DMS79 (cell line): ENCODE measurements around the gene MUC12.
"Not testable (repeated sequence)": the region's sequence is repeated elsewhere in the genome, so short reads cannot be mapped to it uniquely, and the experiment has no call there.

Source experiments
- DNase-seq: peaks from one replicate; lab custom pipeline; 2025; lab: John Stamatoyannopoulos, UW

Gene MUC12, protein sequence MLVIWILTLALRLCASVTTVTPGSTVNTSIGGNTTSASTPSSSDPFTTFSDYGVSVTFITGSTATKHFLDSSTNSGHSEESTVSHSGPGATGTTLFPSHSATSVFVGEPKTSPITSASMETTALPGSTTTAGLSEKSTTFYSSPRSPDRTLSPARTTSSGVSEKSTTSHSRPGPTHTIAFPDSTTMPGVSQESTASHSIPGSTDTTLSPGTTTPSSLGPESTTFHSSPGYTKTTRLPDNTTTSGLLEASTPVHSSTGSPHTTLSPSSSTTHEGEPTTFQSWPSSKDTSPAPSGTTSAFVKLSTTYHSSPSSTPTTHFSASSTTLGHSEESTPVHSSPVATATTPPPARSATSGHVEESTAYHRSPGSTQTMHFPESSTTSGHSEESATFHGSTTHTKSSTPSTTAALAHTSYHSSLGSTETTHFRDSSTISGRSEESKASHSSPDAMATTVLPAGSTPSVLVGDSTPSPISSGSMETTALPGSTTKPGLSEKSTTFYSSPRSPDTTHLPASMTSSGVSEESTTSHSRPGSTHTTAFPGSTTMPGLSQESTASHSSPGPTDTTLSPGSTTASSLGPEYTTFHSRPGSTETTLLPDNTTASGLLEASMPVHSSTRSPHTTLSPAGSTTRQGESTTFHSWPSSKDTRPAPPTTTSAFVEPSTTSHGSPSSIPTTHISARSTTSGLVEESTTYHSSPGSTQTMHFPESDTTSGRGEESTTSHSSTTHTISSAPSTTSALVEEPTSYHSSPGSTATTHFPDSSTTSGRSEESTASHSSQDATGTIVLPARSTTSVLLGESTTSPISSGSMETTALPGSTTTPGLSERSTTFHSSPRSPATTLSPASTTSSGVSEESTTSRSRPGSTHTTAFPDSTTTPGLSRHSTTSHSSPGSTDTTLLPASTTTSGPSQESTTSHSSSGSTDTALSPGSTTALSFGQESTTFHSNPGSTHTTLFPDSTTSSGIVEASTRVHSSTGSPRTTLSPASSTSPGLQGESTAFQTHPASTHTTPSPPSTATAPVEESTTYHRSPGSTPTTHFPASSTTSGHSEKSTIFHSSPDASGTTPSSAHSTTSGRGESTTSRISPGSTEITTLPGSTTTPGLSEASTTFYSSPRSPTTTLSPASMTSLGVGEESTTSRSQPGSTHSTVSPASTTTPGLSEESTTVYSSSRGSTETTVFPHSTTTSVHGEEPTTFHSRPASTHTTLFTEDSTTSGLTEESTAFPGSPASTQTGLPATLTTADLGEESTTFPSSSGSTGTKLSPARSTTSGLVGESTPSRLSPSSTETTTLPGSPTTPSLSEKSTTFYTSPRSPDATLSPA (N-terminal part only)

DNA sequence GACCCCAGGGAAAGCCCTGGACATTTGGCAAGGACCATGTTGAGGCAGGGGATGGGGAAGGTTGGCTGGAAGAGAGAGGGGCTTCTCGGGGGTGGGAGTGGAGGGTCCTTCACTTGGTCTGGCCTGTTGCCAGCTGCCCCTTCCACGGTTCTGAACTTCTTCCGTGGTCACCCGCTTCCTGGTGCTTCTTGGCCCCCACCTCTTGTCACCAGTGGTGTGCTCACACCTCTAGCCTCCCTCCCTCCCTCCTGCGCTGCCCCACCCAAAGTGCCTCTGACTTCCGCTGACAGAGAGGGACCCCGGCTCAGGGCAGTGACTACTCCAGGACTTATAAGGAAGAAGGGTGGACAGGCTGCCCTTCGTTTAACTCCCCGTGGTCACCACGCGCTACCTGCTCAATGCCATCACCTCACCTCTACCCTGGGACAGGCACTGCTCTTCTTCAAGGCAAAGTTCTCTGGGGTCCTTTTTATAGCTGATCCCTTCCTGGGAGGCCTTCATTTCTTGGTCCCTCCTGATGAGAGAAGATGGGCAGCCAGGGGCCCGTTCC, at the start of gene MUC12:
Gene MUC12, plus strand, starts transcription at position 500 of the 550 bp plus-strand sequence. CDS start 58 bp downstream, outside the sequence.
- DNase-seq = no peak

DNA sequence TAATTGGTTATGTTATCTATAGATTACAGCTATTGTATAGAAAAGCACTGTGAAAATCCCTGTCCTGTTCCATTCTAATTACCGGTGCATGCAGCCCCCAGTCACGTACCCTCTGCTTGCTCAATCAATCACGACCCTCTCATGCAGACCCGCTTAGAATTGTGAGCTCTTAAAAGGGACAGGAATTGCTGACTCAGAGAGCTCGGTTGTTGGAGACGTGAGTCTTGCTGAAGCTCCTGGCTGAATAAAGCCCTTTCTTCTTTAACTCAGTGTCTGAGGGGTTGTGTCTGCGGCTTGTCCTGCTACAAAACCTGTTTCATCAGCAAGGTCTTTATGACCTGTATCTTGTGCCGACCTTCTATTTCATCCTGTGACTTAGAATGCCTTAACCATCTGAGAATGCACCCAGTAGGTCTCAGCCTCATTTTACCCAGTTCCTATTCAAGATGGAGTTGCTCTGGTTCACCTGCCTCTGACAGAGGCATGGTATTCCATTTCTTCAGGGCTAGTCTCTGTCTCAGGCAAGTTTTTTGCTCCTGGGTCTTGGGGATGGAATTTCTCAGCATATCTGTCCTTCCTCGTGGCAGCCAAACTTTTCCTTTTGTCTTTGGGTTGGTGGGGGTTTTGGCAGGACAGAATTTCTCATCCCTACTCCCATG, 49.5 kb upstream of the MUC12 start:
- DNase-seq = not testable (repeated sequence)

DNA sequence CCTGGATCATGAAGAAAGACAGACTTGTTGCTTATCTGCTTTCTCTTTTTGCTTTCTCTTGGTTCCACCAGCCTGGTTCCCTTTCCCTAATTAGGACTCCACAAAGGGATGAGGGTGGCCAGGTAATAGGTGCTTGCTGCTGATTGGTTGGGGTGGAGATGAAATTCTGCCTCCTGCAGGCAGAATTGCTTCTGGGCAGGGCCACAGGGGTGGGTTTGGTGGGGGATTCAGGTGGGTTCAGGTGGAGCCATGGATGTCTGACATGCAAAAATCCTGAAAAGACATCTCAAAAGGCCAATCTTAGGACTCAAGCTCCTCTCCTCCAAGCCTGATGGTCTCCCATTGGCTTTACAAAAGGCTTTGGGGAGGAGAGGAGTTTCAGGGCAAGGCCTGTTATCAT, 48.3 kb upstream of the MUC12 start:
- no peak for DNase-seq

DNA sequence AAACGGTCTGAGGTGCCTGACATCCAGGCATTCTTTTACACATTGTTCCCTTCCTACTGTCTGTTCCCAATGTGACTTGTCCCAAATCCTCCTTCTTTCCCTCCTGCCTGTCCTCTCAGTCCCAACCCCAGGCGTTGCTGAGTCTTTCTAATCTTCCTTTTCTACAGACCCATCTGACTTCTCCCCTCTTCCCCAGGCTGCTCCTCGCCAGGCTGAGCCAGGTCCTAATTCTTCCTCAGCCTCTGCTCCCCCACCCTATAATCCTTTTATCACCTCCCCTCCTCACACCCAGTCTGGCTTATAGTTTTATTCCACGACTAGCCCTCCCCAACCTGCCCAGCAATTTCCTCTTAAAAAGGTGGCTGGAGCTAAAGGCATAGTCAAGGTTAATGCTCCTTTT, 45.7 kb upstream of the MUC12 start:
- DNase-seq = not testable (repeated sequence)

DNA sequence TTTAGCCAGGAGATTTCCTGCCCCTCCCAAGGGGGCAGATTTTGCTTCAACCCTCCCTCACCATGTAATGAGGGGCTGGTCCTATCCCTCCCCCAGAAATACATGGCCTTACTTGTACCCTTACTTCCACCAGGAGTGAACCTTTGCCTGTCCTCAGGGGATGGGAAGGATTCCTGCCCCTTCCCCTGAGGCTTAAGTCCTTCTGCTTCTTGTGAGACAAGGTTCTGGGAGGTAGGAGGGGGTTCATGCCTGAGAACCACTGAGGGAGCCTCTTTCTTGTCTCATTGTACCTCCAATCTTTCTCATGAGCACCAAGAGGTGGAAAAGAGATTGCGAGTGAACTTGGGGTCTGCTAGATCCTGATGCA, 39.6 kb upstream of the MUC12 start:
- DNase-seq = no peak

DNA sequence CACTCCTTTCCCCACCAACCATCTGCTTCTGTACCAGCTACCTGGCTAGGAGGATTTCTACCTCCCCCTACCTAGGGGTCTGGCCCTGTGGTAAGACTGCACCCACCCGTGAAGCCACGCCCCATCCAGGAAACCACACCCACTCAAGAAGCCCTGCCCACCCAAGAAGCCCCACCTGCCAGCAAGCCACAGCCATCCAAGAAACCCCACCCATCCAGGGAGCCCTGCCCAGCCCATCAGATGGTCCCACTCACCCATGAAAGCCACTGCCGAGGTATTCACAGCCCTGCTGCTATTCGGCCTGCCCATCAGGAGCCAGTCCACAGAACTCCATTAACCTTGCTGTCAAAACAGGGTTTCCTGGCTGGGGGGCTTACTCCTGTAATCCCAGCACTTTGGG, 35.6 kb upstream of the MUC12 start:
- no peak for DNase-seq

DNA sequence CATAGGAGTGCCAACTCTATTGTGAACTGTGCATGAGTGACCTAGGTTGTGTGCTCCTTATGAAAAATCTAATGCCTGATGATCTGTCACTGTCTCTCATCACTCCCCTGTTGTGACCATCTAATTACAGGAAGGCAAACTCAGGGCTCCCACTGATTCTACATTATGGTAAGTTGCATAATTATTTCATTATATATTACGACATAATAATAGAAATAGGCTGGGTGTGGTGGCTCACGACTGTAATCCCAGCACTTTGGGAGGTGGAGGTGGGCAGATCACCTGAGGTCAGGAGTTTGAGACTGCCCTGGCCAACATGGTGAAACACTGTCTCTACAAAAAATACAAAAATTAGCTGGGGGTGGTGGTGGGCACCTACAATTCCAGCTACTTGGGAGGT, 34.0 kb upstream of the MUC12 start:
- not testable (repeated sequence) for DNase-seq

DNA sequence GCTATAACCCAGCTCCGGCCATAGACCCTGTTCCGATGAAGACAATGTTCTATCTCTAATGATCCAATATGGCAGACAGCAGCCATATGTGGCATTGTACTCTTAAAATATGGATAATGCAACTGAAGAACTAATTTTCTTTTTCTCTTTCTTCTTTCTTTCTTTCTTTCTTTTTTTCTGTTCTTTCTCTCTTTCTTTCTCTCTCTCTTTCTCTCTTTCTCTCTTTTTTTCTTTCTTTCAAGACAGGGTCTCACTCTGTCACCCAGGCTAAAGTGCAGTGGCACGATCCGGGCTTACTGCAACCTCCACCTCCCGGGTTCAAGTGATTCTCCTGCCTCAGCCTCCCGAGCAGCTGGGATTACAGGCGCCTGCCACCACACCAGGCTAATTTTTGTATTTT, 33.2 kb upstream of the MUC12 start:
- DNase-seq = not testable (repeated sequence)

DNA sequence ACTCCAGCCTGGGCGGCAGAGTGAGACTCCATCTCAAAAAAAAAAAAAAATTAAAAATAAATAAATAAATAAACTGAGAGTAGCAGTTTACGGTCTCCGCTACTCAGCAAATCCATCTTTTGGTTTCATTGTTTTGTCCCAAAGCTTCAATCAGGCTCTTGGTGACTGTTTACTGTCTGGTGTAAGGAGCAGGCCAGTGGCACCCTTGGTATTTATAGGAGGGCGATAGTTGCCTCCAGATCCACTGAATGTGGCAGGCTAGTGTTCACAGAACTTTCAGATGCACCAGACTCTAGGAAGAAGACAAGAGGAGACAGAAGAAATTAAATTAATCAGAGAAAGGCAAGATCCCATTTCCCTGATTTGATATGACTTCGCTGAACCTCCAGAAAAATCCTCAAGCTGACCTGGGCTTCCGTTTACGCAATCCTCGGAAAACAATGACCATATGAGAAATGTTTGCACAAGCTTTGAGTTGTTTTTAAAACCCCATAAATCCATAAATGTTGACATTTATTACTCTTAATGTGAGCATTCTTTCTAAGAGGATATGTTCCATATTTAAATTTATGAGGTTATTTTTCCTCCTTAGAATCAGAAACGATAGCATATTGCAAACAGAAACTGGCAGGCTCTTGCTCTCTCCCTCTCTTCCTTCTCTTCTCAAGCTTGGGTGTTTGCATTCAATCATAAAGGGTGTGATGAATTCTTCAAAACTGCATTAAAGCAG, 27.2 kb upstream of the MUC12 start:
- no peak for DNase-seq

DNA sequence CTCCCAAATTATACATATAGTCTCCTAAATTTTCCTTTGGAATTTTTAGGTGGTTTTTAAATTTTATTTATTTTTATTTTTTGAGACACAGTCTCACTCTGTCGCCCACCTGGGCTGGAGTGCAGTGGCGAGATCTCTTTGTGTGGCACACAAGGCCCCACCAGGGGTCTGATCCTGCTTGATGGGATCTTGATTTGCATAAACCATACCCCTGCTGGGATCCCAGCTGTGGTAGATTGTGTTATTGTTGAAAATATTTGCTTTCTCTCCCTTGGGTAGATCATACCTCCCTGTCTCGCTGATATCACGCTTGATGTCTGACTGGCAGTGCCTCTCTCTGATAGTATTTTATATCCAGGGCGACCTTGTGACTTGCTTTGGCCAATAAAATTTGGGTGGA, 25.7 kb upstream of the MUC12 start:
- no peak for DNase-seq

DNA sequence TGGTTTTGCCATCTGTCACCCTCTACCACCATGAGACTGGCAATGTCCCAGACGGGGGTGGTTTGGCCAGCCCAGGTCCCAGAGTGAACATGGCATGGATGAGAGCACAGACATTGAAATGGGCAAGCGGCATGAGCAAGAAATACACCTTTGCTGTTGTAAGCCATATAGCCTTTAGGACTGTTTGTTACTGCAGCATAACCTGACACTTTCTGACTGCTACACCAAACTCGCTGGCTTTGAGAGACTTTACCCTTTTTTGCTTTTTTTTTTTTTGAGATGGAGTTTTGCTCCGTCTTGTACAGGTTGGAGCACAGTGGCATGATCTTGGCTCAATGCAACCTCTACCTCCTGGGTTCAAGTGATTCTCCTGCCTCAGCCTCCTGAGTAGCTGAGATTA, 25.2 kb upstream of the MUC12 start:
- DNase-seq = no peak

DNA sequence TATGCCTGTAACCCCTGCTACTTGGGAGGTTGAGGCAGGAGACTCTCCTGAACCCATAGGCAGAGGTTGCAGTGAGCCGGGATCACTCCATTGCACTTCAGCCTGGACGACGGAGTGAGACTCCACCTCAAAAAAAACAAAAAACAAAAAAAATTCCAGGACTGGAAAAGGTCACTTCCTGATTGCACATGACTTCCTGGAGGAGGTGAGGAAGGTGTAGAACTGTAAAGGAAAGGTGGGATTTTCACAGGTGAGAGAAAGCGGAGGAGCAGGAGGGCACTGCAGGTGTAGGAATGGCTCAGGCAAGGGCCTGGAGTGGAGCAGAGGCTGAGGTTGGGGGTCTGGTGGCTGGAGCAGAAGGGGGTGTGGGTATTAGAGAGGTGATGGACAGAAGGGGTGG, 23.3 kb upstream of the MUC12 start:
- no peak for DNase-seq

DNA sequence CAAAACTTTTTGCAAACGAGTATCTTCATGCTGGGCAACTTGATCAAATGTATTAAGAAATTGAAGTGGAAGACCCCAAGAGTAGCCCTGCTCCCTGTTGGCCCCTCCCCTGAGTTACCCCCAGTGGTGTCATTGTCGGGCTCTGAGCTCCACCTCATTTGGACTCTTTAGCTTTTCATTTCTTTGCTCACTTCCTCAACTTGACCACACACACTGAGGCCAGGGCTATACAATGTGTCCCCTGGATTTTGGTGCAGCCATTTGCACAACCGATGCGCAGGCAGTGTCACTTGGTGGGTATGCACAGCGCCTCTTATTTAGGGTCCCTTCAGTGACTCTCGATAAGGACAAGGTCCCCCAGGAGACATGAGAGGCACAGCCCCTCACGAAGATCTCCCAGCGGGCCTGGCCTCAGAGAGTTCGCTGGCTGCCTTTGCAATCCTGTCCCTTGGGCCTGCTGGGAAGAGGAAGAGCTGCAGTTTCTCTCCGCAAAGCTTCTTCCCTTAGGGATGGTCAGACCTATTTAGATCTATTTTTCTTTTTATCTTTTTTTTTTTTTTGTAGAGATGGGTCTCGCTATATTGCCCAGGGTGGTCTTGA, 22.5 kb upstream of the MUC12 start:
- DNase-seq = no peak

DNA sequence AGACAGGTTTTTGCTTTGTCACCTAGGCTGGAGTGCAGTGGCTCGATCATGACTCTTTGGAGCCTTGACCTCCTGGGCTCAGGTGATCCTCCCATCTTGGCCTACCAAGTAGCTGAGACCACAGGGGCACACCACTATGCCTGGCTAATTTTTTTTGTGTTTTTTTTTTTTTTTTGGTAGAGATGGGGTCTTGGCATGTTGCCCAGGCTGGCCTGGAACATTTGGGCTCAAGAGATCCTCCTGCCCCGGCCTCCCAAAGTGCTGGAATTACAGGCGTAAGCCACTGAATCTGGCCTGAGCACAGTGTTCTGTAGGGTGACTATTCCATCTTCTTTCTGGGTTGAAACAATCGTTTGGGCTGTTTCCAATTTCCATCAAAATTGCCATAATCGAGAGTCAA, 21.6 kb upstream of the MUC12 start:
- DNase-seq = no peak

DNA sequence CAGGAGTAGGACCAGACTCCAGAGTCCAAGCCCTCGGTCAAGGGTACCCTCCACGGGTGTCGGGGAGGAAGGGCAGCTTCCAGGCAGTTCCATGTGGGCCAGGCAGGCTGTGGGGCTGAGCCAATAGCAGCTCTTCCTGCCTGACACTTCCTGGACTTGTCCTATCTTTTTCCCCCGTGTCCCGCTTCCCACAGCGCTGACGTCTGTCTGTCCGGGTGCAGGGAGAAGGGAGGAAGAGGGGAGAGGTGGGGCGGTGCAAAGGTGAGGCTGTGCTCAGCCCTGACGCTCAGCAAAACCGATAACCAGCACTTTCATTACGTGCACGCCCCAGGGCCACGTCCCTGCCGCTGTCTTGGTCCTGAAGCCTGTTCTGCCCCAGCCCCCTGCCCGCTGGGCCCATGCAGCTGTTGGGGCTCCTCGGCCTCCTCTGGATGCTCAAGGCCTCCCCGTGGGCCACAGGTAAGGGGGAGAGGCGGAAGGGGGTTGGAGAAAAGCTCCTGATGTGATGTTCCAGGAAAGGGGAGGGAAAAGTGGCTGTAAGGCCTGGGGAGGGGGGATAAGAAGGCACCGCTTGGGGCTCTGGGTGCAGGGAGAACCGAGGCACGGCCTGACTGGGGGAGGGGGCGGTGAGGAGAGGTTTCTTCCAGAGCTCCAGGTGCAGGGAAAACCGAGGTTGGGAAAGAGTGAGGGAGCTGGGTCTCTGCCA, 20.0 kb upstream of the MUC12 start, which contains the start of gene MUC3A:
Gene MUC3A, plus strand, starts transcription at position 308 of the 706 bp plus-strand sequence. Its CDS starts 91 bp downstream, at position 399.
- no peak for DNase-seq

DNA sequence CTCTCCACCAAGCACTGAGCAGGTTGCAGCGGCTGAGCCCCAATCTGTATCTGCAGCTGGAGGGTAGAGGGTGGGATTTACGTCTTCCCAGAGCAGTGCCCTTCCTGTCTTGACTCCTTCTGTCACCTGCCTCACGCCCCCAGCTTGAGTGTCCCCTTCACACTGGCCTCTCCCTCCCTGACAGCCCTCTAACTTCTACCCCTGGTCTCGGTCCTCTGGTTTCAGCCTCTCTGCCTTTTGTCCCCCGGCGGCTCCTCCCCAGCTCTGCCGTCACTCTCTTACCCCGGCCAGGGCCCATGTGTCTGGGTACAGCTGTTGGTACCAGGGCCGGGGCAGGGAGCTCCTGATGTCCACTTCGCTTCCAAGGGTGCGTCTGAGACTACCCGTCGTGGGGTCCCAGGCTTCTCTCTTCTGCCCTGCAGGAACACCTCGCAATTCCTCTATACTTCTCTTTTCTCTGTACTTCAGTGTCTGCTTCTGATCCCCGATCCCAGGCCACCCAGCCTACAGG, 19.4 kb upstream of the MUC12 start:
- DNase-seq = no peak

DNA sequence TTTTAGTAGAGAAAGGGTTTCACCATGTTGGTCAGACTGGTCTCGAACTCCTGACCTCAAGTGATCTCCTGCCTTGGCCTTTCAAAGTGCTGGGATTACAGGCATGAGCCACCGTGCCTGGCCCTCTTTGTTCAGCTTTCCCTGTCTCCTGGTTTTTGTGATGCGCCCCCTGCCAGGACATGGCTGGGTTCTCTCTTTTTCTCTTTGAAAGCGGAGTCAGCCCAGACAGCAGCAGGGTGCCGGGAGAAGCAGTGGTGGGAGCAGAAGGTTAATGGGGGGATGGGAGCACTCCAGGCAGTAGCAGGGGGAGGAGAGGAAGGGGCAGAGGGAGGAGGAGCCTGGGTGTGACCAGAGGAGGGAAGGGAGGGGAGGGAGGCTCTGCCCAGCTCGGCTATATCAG, 18.2 kb upstream of the MUC12 start:
- DNase-seq = no peak

DNA sequence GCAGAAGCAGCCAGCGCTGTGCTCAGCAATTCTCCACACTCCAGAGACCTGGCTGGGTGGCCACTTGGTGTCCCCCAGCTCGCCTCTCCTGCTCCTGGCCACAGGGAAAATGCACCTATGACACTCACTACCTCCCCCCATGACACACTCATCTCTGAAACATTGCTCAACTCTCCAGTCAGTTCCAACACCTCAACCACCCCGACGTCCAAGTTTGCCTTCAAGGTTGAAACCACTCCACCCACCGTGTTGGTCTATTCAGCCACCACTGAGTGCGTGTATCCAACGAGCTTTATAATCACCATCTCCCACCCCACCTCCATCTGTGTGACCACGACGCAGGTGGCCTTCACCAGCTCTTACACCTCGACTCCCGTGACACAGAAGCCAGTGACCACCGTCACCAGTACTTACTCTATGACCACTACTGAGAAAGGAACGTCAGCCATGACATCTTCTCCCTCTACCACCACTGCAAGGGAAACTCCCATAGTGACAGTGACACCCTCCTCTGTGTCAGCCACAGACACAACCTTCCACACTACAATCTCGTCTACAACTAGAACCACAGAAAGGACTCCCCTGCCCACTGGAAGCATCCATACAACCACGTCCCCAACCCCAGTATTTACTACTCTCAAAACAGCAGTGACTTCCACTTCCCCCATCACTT, 17.3 kb upstream of the MUC12 start:
- no peak for DNase-seq

DNA sequence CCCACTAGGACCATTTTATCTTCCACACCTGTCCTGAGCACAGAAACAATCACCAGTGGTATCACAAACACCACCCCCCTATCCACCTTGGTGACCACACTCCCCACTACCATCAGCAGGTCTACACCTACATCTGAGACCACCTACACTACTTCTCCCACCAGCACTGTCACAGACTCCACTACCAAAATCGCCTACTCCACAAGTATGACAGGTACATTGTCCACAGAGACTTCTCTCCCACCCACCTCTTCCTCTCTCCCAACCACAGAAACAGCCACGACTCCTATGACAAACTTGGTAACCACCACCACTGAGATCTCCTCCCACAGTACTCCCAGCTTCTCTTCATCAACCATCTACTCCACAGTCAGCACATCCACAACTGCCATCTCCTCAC, 16.7 kb upstream of the MUC12 start:
- no peak for DNase-seq
